ENCODE data around the gene PPP5C. TPM values are rescaled to one million over a fixed set of nuclear protein-coding genes. Genes with fewer than 3 reads are reported as not detected.

The PPP5C gene
- total RNA-seq, 1 experiment from 2014 or later = 85.4 TPM

GRCh38 chr19:46390121-46390858 is 43.4 kb downstream of the PPP5C start:
- Histone ChIP-seq H4K20me1 (ENCODE audit: insufficient read depth) (0 out of 2 replicates have a peak, but pooled peaks cover 6% of the 10 kb centered on the region), H3K27me3 (ENCODE audit: insufficient read depth, low read depth) (no peaks in the 10 kb centered on the region), H3K4me1 (replicated peaks; ENCODE audit: insufficient read depth) (no peaks in the 10 kb centered on the region), H3K4me3 (no peak overlapping the region), H3K79me2 (ENCODE audit: low read depth) (no peaks in the 10 kb centered on the region), H3K9me3 (ENCODE audit: insufficient read depth, low read depth) (no peaks in the 10 kb centered on the region; the same call in 1 of the 2 replicates), H3K4me2 (no peak overlapping the region), H3K27ac (no peak overlapping the region), H2AFZ (no peak overlapping the region), H3K36me3 (ENCODE audit: low read depth) (peaks cover 22% of the 10 kb centered on the region; the same call in 1 of the 2 replicates), H3K9me2 (ENCODE audit: insufficient read depth) (no peaks in the 10 kb centered on the region), H3F3A (ENCODE audit: insufficient read depth, low read depth) (peaks cover 22% of the 10 kb centered on the region; the same call in 1 of the 2 replicates)
- POLR2A ChIA-PET (ENCODE audit: unreplicated experiment) = no interaction called here
- intact Hi-C loops (cut with micrococcal nuclease; ENCODE audit: unreplicated experiment) = no loop called here
- TF ChIP-seq EZH2 (IDR thresholded peaks at IDR 0.05; ENCODE audit: low read depth) (no peak), CTCF (conservative IDR thresholded peaks at IDR 0.05) (no peak)
- no peak for DNase-seq
- CTCF ChIA-PET = interaction anchor here (0.6 kb wide), 1 partner anchor 65 kb away, joined by 5 read pairs; no protein-coding TSS in a partner anchor
- no TSS peak for BruUV-seq (replicated peaks)

- ChIA-PET CTCF (interaction anchor here (0.6 kb wide), 3 partner anchors 46 to 374 kb away, joined by 4 to 6 read pairs (median 5); no protein-coding TSS in a partner anchor), POLR2A (ENCODE audit: unreplicated experiment) (no interaction called here)
- Histone ChIP-seq H3K4me3 (no peak overlapping the region), H3F3A (ENCODE audit: insufficient read depth, low read depth) (peaks cover 24% of the 10 kb centered on the region; the same call in 1 of the 2 replicates), H3K36me3 (ENCODE audit: low read depth) (peaks cover 22% of the 10 kb centered on the region; the same call in 1 of the 2 replicates), H3K79me2 (ENCODE audit: low read depth) (no peaks in the 10 kb centered on the region), H3K9me2 (ENCODE audit: insufficient read depth) (no peaks in the 10 kb centered on the region), H2AFZ (no peak overlapping the region), H4K20me1 (ENCODE audit: insufficient read depth) (0 out of 2 replicates have a peak, but pooled peaks cover 6% of the 10 kb centered on the region), H3K4me1 (replicated peaks; ENCODE audit: insufficient read depth) (no peaks in the 10 kb centered on the region), H3K27ac (no peak overlapping the region), H3K27me3 (ENCODE audit: insufficient read depth, low read depth) (no peaks in the 10 kb centered on the region), H3K4me2 (no peak overlapping the region), H3K9me3 (ENCODE audit: insufficient read depth, low read depth) (no peaks in the 10 kb centered on the region; the same call in 1 of the 2 replicates)
- intact Hi-C loops (cut with micrococcal nuclease; ENCODE audit: unreplicated experiment) = no loop called here
- no TSS peak for BruUV-seq (replicated peaks)
- TF ChIP-seq CTCF (conservative IDR thresholded peaks at IDR 0.05) (no peak), EZH2 (IDR thresholded peaks at IDR 0.05; ENCODE audit: low read depth) (no peak)
- DNase-seq = no peak
These were observed 44.0 kb downstream of the PPP5C start for GRCh38 chr19:46390866-46391265.

GRCh38 chr19:46391296-46392251 is 44.7 kb downstream of the PPP5C start:
- H3F3A ChIP-seq (ENCODE audit: insufficient read depth, low read depth) = peaks cover 26% of the 10 kb centered on the region; the same call in 1 of the 2 replicates
- H3K27ac ChIP-seq = no peak overlapping the region
- TF ChIP-seq EZH2 (IDR thresholded peaks at IDR 0.05; ENCODE audit: low read depth) (no peak), CTCF (conservative IDR thresholded peaks at IDR 0.05) (no peak)
- no peaks in the 10 kb centered on the region for H3K79me2 ChIP-seq (ENCODE audit: low read depth)
- BruUV-seq (replicated peaks) = no TSS peak
- H3K4me3 ChIP-seq = no peak overlapping the region
- ChIA-PET CTCF (interaction anchor here (0.6 kb wide), 4 partner anchors 13 to 375 kb away, joined by 4 to 6 read pairs (median 6); no protein-coding TSS in a partner anchor), POLR2A (ENCODE audit: unreplicated experiment) (no interaction called here)
- DNase-seq = no peak
- no peaks in the 10 kb centered on the region for H3K4me1 ChIP-seq (replicated peaks; ENCODE audit: insufficient read depth)
- 0 out of 2 replicates have a peak, but pooled peaks cover 6% of the 10 kb centered on the region for H4K20me1 ChIP-seq (ENCODE audit: insufficient read depth)
- H3K4me2 ChIP-seq = no peak overlapping the region
- H3K27me3 ChIP-seq (ENCODE audit: insufficient read depth, low read depth) = no peaks in the 10 kb centered on the region
- no peaks in the 10 kb centered on the region for H3K9me2 ChIP-seq (ENCODE audit: insufficient read depth)
- peaks cover 22% of the 10 kb centered on the region; the same call in 1 of the 2 replicates for H3K36me3 ChIP-seq (ENCODE audit: low read depth)
- intact Hi-C loops (cut with micrococcal nuclease; ENCODE audit: unreplicated experiment) = no loop called here
- no peaks in the 10 kb centered on the region; the same call in 1 of the 2 replicates for H3K9me3 ChIP-seq (ENCODE audit: insufficient read depth, low read depth)
- no peak overlapping the region for H2AFZ ChIP-seq
